Keratinocyte (primary cell): Measurements from ENCODE around the gene TFIP11.

Experiments
- CTCF ChIP-seq, 3 experiments: IDR thresholded peaks in 1 of 3; conservative IDR thresholded peaks in 1 of 3; optimal IDR thresholded peaks in 1 of 3; 2 replicates in 2 of 3; 3 replicates in 1 of 3; pipeline versions ENCODE3 to v1.5.1; 2011; ENCODE audit warnings: low read length in 3 of 3, mild to moderate bottlenecking in 3 of 3, moderate library complexity in 2 of 3, control low read depth in 1 of 3, inconsistent platforms in 1 of 3; ENCODE audit not compliant: insufficient read depth in 2 of 3; ENCODE audit errors: extremely low read depth in 1 of 3
- EZH2 ChIP-seq: IDR thresholded peaks from one replicate; pipeline ENCODE4 v1.6.1; 2012; ENCODE audit warnings: inconsistent platforms, mild to moderate bottlenecking, low read length, moderate library complexity

- TF ChIP-seq CTCF (optimal IDR thresholded peaks at IDR 0.05 in 1 of 3, IDR thresholded peaks at IDR 0.05 in 1 of 3, conservative IDR thresholded peaks at IDR 0.05 in 1 of 3; ENCODE audit: extremely low read depth in 1 of 3, insufficient read depth in 2 of 3, low read length in 3 of 3) (no peak), EZH2 (no peak)
Observed at GRCh38 chr22:26548303-26548702, 36.0 kb upstream of the TFIP11 start.
